NOMO-1 treated with dmso at 0.1 percent for 144 hours (cell line): ENCODE results near the gene CEND1.
A peak's percentile ranks its signal among the peaks of the same experiment; 100 is the strongest.
"Not testable (repeated sequence)": the region's sequence is repeated elsewhere in the genome, so short reads cannot be mapped to it uniquely, and the experiment has no call there.

ENCODE experiments used
- DNase-seq: peaks from one replicate; lab custom pipeline; 2025; ENCODE audit not compliant: unreplicated experiment; lab: John Stamatoyannopoulos, UW

Gene CEND1

GRCh38 chr11:765025-765801, 24.7 kb downstream of the CEND1 start:
- DNase-seq: peak; percentile 45

- DNase-seq: no peak
These were observed 25.4 kb downstream of the CEND1 start for GRCh38 chr11:764322-765024.

- DNase-seq: no peak
These were observed 26.2 kb downstream of the CEND1 start for GRCh38 chr11:763549-764321.

- DNase-seq: no peak
These were observed 26.8 kb downstream of the CEND1 start for GRCh38 chr11:763073-763463.

DNA sequence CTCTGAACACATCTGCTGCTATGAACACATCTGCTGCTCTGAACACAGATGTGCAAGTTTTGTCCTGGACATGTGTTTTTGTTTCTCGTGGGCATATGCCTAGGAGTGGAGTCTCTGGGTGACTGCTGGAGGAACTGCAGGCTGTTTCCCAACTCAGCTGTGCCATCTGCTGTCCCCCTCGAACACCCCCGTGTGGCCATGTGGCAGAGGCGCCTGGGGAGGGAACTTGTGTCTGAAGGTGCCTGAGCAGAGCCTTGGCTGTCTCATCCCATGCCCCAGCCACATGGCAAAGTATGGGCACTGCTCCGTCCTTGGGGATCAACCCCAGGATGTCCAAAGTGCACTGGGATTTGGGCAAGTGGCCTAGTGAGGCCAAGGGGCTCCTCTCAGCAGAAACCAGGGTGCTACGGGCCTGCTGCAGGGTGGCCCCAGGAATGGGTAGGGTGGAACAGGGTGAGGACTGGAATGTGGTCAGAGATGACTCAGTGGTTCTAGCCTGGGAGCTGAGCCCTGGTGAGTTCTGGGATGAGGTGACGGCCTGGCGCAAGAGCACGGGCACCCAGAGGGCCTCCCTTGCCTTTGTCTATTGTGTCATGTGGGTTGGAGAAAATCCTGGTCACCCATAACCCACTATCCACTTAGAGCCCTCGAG, 27.3 kb downstream of the CEND1 start:
- peak; percentile 16 for DNase-seq

DNA sequence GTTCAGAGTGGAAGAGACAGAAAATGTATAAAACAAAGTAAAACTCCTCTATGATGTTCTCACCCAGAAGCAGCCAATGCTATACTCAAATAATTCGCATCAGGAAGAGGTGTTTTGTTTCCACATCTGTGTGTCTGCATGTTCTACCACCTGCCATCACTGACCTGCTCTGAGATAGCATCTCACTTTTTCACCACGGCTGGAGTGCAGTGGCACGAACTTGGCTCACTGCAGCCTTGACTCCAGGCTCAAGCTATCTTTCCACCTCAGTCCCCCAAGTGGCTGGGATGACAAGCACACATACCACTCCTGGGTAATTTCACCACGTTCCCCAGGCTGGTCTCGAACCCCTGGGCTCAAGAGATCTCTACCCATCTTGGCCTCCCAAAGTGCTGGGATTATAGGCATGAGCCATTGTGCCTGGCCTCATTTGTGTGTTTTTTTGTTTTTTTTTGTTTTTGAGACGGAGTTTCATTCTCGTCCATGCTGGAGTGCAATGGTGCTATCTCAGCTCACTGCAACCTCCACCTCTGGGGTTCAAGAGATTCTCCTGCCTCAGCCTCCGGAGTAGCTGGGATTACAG, 28.3 kb downstream of the CEND1 start:
- DNase-seq: no peak

- DNase-seq: no peak
These were observed 29.7 kb downstream of the CEND1 start for GRCh38 chr11:760236-760635.

- no peak for DNase-seq
These were observed 40.2 kb downstream of the CEND1 start for GRCh38 chr11:749731-750130.

GRCh38 chr11:748007-748359, 41.9 kb downstream of the CEND1 start:
- no peak for DNase-seq

- peak; percentile 88 for DNase-seq
These were observed 42.5 kb downstream of the CEND1 start, which contains the start of gene TALDO1 for GRCh38 chr11:747158-748006. Gene TALDO1, plus strand, starts transcription at chr11:747464. Its CDS starts 18 bp downstream, at chr11:747482.

DNA sequence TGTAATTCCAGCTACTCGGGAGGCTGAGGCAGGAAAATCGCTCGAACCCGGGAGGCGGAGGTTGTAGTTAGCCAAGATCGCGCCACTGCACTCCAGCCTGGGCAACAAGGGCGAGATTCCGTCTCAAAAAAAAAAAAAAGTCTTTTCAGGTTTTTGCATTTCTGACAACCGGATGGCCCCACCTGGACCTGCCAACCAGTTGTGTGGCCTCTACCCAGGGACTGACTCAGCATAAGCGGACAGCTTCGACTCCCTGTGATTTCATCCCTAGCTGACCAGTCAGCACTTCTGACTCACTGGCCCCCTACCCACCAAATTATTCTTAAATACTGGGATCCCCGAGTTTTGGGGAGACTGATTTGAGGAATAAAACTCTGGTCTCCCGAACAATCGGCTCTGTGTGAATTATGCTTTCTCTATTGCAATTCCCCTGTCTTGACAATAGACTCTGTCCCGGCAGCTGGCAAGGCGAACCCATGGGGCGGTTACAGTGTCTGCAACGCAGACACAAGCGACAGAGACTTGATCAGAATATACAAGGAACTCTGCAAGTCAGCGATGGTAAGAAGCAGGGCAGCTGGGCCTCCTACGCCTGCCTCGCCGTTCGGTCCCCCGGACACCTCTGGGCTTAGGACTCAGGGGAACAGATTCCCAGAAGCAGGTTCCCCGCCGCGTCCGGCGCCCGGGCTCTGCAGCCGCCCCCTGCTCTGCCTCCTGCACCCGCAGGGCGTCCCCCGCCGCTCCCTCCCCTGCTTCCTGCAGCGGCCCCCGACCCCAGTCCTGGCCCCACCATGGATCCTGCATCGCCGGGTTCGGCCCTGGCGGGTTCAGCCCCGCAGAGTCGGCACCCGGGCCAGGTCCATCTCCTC, 43.4 kb downstream of the CEND1 start:
- DNase-seq: no peak

- DNase-seq: no peak
These were observed 44.5 kb downstream of the CEND1 start for GRCh38 chr11:745428-745827.

DNA sequence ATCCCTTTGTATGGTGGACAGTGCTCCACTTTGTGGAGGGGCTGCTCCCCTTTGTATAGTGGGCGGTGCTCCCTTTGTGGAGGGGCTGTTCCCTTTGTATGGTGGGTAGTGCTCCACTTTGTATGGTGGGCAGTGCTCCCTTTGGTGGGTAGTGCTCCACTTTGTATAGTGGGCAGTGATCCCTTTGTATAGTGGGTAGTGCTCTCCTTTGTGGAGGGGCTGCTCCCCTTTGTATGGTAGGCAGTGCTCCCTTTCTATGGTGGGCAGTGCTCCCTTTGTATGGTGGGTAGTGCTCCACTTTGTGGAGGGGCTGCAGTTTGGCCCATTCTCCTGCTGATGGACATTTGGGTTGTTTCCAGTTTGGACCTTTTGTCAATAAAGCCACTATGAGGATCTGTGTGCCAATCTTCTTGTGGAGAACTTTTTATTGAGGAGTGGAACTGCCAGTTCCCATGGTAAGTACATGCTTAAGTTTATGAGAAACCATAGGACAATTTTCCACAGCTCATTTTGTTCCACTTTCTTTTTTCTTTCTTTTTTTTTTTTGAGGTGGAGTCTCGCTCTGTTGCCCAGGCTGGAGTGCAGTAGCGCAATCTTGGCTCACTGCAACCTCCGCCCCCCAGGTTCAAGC, 47.2 kb downstream of the CEND1 start:
- DNase-seq: no peak

GRCh38 chr11:742156-742546, 47.7 kb downstream of the CEND1 start:
- DNase-seq: no peak

GRCh38 chr11:737899-738298, 52.0 kb downstream of the CEND1 start:
- not testable (repeated sequence) for DNase-seq

GRCh38 chr11:737366-737765, 52.5 kb downstream of the CEND1 start:
- DNase-seq: no peak
